ENCODE data around the gene ZMYND19. TPM values are rescaled to one million over a fixed set of nuclear protein-coding genes. Genes with fewer than 3 reads are reported as not detected.

Gene ZMYND19
- total RNA-seq, 1 donor from 2014 or later = 10.3 TPM

GRCh38 chr9:137545123-137545522, 45.2 kb downstream of the ZMYND19 start:
- intact Hi-C loops (cut with DNase I) = no loop called here

DNA sequence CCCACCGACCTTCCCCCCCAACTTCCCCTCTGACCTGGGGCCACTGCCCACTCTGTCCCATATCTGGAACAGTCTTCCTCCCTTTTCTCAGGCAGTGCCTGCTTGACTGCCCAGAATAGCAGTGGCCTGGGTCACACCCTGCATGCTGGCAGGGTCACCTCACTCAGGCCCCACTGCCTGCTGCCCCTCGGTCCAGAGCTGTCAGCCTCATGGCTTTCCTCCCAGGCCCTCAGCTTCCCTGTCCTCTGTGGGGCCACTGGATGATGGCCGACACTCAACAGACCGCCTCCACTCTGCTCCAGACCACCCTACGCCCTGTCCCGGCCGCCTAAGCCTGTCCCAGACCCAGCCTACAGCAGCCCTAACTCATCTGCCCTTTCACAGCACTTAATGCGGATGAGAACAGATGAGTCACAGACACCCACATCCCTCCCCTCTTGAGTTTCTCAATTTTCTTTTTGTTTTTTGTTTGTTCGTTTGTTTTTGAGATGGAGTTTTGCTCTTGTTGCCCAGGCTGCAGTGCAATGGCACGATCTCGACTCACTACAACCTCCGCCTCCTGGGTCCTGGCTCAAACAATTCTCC, 46.0 kb downstream of the ZMYND19 start:
- no peaks in the 10 kb centered on the region for H3K9me3 ChIP-seq
- H3K27me3 ChIP-seq = no peaks in the 10 kb centered on the region
- no peak overlapping the region for H3K4me3 ChIP-seq
- TF ChIP-seq POLR2AphosphoS5 (IDR thresholded peaks at IDR 0.05; ENCODE audit: insufficient read depth in 1 of 2, low read depth in 1 of 2) (no peak), CTCF (IDR thresholded peaks at IDR 0.05) (no peak), POLR2A (IDR thresholded peaks at IDR 0.05) (no peak)
- H3K4me1 ChIP-seq = peaks cover 7% of the 10 kb centered on the region
- intact Hi-C loops (cut with DNase I) = no loop called here
- peak overlapping the region; percentile 75 for H3K27ac ChIP-seq
- DNase-seq (ENCODE audit: extremely low spot score in 2 of 2) = no peak
- H3K36me3 ChIP-seq = no peaks in the 10 kb centered on the region

More at GRCh38 chr9:137545123-137545522, 45.2 kb downstream of the ZMYND19 start:
- TF ChIP-seq POLR2A (IDR thresholded peaks at IDR 0.05) (no peak), POLR2AphosphoS5 (IDR thresholded peaks at IDR 0.05; ENCODE audit: insufficient read depth in 1 of 2, low read depth in 1 of 2) (no peak), CTCF (IDR thresholded peaks at IDR 0.05) (no peak)
- Histone ChIP-seq H3K36me3 (no peaks in the 10 kb centered on the region), H3K9me3 (no peaks in the 10 kb centered on the region), H3K27me3 (no peaks in the 10 kb centered on the region), H3K27ac (peak overlapping the region; percentile 65), H3K4me1 (peaks cover 14% of the 10 kb centered on the region), H3K4me3 (no peak overlapping the region)
- no peak for DNase-seq (ENCODE audit: extremely low spot score in 2 of 2)

GRCh38 chr9:137543237-137543963, 46.9 kb downstream of the ZMYND19 start:
- no peak overlapping the region for H3K4me3 ChIP-seq
- DNase-seq (ENCODE audit: extremely low spot score in 2 of 2) = no peak
- peak overlapping the region; percentile 75 for H3K27ac ChIP-seq
- intact Hi-C loops (cut with DNase I) = no loop called here
- no peak for TF ChIP-seq POLR2A (IDR thresholded peaks at IDR 0.05)
- TF ChIP-seq CTCF (IDR thresholded peaks at IDR 0.05) = no peak
- TF ChIP-seq POLR2AphosphoS5 (IDR thresholded peaks at IDR 0.05; ENCODE audit: insufficient read depth in 1 of 2, low read depth in 1 of 2) = no peak
- no peaks in the 10 kb centered on the region for H3K27me3 ChIP-seq
- no peaks in the 10 kb centered on the region for H3K9me3 ChIP-seq
- peaks cover 7% of the 10 kb centered on the region for H3K4me1 ChIP-seq
- no peaks in the 10 kb centered on the region for H3K36me3 ChIP-seq

DNA sequence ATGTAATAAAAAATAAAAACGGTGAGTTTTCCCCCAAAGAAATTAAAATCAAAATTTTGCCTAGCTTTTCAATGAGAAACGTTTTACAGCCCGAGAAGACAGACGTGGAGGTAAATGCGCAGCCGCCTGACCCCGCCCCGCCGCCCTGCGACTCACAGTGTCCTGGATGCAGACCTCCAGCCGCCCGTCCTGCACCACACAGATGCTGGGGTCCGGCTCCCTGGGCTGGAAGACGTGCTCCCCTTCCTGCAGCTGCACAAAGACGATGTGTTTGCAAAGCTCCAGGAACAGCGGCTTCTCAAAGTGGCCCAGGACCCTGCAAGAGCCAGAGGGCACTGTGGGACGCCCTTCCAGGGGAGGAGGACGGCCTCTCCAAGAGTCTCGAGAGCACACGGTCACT, 47.8 kb downstream of the ZMYND19 start:
- no peak for DNase-seq (ENCODE audit: extremely low spot score in 2 of 2)
- H3K27me3 ChIP-seq = no peaks in the 10 kb centered on the region
- intact Hi-C loops (cut with DNase I) = no loop called here
- H3K36me3 ChIP-seq = no peaks in the 10 kb centered on the region
- no peak overlapping the region for H3K27ac ChIP-seq
- no peak overlapping the region for H3K4me3 ChIP-seq
- TF ChIP-seq CTCF (IDR thresholded peaks at IDR 0.05) (no peak), POLR2AphosphoS5 (IDR thresholded peaks at IDR 0.05; ENCODE audit: insufficient read depth in 1 of 2, low read depth in 1 of 2) (no peak), POLR2A (IDR thresholded peaks at IDR 0.05) (no peak)
- H3K9me3 ChIP-seq = no peaks in the 10 kb centered on the region
- H3K4me1 ChIP-seq = peaks cover 7% of the 10 kb centered on the region

GRCh38 chr9:137540536-137540935, 49.8 kb downstream of the ZMYND19 start:
- intact Hi-C loops (cut with DNase I) = no loop called here
- TF ChIP-seq CTCF (IDR thresholded peaks at IDR 0.05) = no peak
- TF ChIP-seq POLR2AphosphoS5 (IDR thresholded peaks at IDR 0.05; ENCODE audit: insufficient read depth in 1 of 2, low read depth in 1 of 2) = no peak
- no peak for TF ChIP-seq POLR2A (IDR thresholded peaks at IDR 0.05)
- Histone ChIP-seq H3K27me3 (no peaks in the 10 kb centered on the region), H3K9me3 (no peaks in the 10 kb centered on the region), H3K4me1 (peaks cover 7% of the 10 kb centered on the region), H3K27ac (no peak overlapping the region), H3K4me3 (no peak overlapping the region), H3K36me3 (no peaks in the 10 kb centered on the region)
- DNase-seq (ENCODE audit: extremely low spot score in 2 of 2) = no peak
